PC-3 (cell line): ENCODE results near the gene CCNK.

Source experiments
- CTCF ChIP-seq: fragments of 300-600 bp; sonication (generic); conservative IDR thresholded peaks from 2 replicates; pipeline ENCODE4 v1.5.1; 2017; ENCODE audit warnings: antibody characterized with exemption, low read depth, mild to moderate bottlenecking, low read length
- EZH2 ChIP-seq: fragments of 300-600 bp; sonication (generic); IDR thresholded peaks from one replicate; pipeline ENCODE4 v1.6.1; 2017; ENCODE audit warnings: antibody characterized with exemption, mild to moderate bottlenecking, low read length; ENCODE audit not compliant: unreplicated experiment
- EZH2phosphoT487 ChIP-seq: fragments of 300-600 bp; sonication (generic); IDR thresholded peaks from 2 replicates; pipeline ENCODE4 v1.6.1; 2018; ENCODE audit warnings: mild to moderate bottlenecking, antibody characterized with exemption, low read length, borderline replicate concordance

- TF ChIP-seq CTCF = no peak
- TF ChIP-seq EZH2 = no peak
- TF ChIP-seq EZH2phosphoT487 = no peak
These were observed at the start of gene CCNK for GRCh38 chr14:99480917-99481744.
